Breast epithelium (tissue), 3 donors: ENCODE results near the gene SYN1.

ENCODE experiments used
- POLR2A ChIP-seq: fragments of 450-650 bp; IDR thresholded peaks from one replicate; pipeline ENCODE4 v1.6.1; 2016; ENCODE audit warnings: antibody characterized with exemption, mild to moderate bottlenecking, moderate library complexity
- TF ChIP-seq, protein P1 (sequence below), 3 donors: fragments of 450-650 bp; IDR thresholded peaks; one replicate each; pipeline ENCODE4 v1.5.1; 2016 to 2017; ENCODE audit warnings: antibody characterized with exemption in 3 of 3, mild to moderate bottlenecking in 3 of 3, moderate library complexity in 3 of 3

DNA sequence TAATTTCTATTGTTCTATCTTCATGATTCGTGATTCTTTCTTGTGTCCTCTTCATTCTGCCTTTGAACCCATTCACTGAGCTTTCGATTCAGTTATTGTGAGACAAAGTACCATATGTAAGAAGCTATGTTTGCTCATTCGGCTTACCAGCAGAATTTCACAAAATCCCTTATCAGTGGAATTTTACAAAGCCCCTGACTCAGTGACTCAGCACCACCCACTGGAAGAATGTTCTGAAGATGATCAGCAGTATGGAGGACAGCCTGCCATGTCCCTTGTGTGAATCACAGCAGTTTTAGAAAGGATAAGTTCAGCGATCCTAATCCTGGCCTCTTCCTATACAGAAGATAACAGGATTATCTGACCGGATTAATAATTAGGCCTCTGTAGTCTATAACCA lies 45.1 kb upstream of the SYN1 start:
- TF ChIP-seq, protein P1, sequence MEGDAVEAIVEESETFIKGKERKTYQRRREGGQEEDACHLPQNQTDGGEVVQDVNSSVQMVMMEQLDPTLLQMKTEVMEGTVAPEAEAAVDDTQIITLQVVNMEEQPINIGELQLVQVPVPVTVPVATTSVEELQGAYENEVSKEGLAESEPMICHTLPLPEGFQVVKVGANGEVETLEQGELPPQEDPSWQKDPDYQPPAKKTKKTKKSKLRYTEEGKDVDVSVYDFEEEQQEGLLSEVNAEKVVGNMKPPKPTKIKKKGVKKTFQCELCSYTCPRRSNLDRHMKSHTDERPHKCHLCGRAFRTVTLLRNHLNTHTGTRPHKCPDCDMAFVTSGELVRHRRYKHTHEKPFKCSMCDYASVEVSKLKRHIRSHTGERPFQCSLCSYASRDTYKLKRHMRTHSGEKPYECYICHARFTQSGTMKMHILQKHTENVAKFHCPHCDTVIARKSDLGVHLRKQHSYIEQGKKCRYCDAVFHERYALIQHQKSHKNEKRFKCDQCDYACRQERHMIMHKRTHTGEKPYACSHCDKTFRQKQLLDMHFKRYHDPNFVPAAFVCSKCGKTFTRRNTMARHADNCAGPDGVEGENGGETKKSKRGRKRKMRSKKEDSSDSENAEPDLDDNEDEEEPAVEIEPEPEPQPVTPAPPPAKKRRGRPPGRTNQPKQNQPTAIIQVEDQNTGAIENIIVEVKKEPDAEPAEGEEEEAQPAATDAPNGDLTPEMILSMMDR (IDR thresholded peaks at IDR 0.05) = no peak
- TF ChIP-seq POLR2A = no peak
